GM21576 (cell line): Measurements from ENCODE around the gene MCTP1.

Experiments used
- ATAC-seq: cut with Tn5 transposase; IDR thresholded peaks from one replicate; pipeline ENCODE4 v1.9.1; 2021; ENCODE audit warnings: mild to moderate bottlenecking, moderate library complexity; ENCODE audit not compliant: unreplicated experiment

The MCTP1 gene

GRCh38 chr5:94682814-94683520, 601.9 kb downstream of the MCTP1 start:
- no peak for ATAC-seq

- no peak for ATAC-seq
Observed at GRCh38 chr5:94675965-94676618, 608.8 kb downstream of the MCTP1 start.

GRCh38 chr5:94674490-94675382, 610.2 kb downstream of the MCTP1 start:
- no peak for ATAC-seq

GRCh38 chr5:94672746-94673145, 612.1 kb downstream of the MCTP1 start:
- no peak for ATAC-seq

GRCh38 chr5:94670726-94671125, 614.2 kb downstream of the MCTP1 start:
- no peak for ATAC-seq

- no peak for ATAC-seq
Observed at GRCh38 chr5:94667937-94668336, 617.0 kb downstream of the MCTP1 start.

DNA sequence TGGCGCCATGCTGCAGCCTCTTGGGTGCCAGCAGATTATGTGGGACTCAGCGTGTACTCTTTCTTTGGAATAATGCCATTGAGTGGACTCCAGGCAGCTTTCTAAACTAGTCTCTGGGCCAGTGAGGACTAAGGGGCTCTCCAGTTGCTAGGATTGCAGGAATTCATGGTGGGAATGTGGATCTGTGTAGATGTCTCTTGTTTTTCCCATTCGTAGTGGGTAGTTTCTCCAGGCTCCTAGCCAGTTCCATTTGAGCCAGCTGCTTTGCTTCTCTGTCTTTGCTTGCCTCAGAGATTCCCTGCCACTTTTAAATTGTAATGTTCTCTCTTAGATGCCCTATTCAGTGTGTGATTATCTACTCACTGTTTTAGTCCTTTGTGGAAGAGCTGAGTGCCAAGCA, 623.8 kb downstream of the MCTP1 start:
- no peak for ATAC-seq

DNA sequence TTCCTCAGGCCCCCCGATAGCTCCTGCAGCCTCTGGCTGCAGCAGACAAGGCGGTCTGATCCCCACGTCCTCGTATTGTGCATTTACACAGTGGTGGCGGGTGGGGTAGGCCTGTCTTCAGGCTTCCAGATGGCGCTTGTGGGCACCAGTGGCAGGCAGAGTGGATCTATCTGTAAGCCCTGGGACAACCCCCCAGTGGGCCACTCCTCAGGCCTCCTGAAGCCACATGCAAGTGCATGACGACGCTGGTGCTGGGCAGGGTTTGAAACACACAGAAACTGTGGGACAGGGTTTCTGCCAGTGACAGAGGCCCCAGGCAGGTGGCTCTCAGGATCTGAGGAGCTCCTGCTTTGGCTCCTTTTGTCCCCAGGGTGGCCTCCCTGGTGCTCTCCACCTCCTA, 624.4 kb downstream of the MCTP1 start:
- no peak for ATAC-seq

DNA sequence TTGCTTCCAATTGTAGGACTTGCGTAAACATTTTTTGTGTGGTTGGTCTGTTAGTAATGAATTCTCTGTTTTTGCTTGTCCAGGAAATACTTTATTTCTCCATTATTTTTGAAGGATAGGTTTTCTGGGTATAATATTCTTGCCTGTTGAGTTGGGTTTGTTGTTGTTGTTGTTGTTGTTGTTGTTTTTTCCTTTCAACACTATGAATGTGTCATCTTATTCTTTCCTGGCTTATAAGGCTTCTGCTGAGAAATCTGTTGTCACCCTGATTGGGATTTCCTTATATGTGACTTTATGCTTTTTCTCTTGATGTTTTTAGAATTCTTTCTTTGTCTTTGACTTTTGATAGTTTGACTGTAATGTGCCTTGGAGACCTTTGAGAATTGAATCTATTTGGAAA, 626.6 kb downstream of the MCTP1 start:
- no peak for ATAC-seq
